ENCODE data around the gene ETV1. TPM values are rescaled to one million over a fixed set of nuclear protein-coding genes. Genes with fewer than 3 reads are reported as not detected.

Gene ETV1
- total and polyA plus RNA-seq, 4 donors, result 12.7 to 85.3 (median 45.1) TPM

DNA sequence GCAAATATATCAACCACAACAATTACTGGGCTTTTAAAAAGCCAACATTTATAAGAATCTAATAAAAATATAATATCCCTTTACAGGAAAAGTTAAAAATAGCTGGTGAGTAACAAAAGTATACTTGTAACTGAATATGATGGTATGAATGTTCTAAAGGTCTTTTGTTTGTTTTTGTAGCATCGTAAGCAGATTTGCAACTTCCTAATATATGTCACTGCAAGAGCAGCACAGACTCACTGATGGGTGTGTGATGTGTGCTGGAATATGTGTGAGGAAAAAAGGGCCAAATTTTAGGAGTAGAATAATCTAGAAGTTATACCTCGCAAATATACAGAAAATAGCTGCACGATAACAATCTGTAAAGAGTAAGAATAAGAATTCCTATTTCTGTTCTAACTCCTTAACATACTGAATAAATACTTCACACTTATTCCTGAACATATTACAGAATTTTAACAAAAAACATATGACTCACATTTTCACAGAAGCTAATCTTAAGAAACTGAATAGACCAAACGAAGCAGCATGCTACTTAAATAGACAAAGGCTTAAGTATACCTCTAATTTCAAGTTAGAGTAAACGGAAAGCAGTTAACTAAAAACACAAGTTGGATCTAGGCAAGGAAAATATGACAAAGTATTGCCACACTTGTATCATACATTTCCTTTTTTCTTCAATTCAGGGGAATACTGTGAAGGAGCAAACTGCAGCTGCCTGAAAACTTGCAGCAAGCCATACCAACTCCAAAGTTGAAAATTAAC lies 9.6 kb downstream of the ETV1 start:
- ATAC-seq (ENCODE audit: insufficient read depth, low FRiP score) (peak; percentile 39), DNase-seq (peak in 2 of 3 donors; percentile 68 to 80)
- Histone ChIP-seq H3K4me3 (no peak overlapping the region), H3K27ac (ENCODE audit: low read depth in 1 of 2, low read length in 1 of 2) (no peak overlapping the region), H3K36me3 (ENCODE audit: control insufficient read depth in 4 of 4, insufficient read depth in 4 of 4, low read length in 4 of 4) (peaks cover 0 to 19% (median 5%) of the 10 kb centered on the region in 4 donors), H3K9ac (ENCODE audit: insufficient read depth in 1 of 2, low read length in 2 of 2) (peak overlapping the region in 1 of 2 donors; percentile 50), H3K4me1 (ENCODE audit: control insufficient read depth in 5 of 5, insufficient read depth in 5 of 5, low read length in 5 of 5) (peaks cover 0 to 58% (median 7%) of the 10 kb centered on the region in 5 donors), H3K27me3 (ENCODE audit: control insufficient read depth in 3 of 3, insufficient read depth in 3 of 3, low read length in 2 of 3) (no peaks in the 10 kb centered on the region), H3K9me3 (ENCODE audit: control insufficient read depth in 4 of 4, insufficient read depth in 3 of 4, low read length in 3 of 4) (no peaks in the 10 kb centered on the region)
- TF ChIP-seq CTCF (IDR thresholded peaks at IDR 0.05; ENCODE audit: control extremely low read depth, extremely low read depth), result no peak
- 51 to 78% methylated on average over 5 of the region's 5 CpGs for WGBS, 2 donors

GRCh38 chr7:13976594-13976993 lies 12.9 kb downstream of the ETV1 start:
- DNase-seq (no peak), ATAC-seq (ENCODE audit: insufficient read depth, low FRiP score) (no peak)
- no peak overlapping the region for H3K4me3 ChIP-seq
- peaks cover 0 to 31% (median 7%) of the 10 kb centered on the region in 5 donors for H3K4me1 ChIP-seq (ENCODE audit: control insufficient read depth in 5 of 5, insufficient read depth in 5 of 5, low read length in 5 of 5)
- 87 to 89% methylated on average over 4 of the region's 4 CpGs for WGBS, 2 donors
- no peak overlapping the region for H3K27ac ChIP-seq (ENCODE audit: low read depth in 1 of 2, low read length in 1 of 2)
- H3K9ac ChIP-seq (ENCODE audit: insufficient read depth in 1 of 2, low read length in 2 of 2), result no peak overlapping the region
- peaks cover 1 to 21% (median 10%) of the 10 kb centered on the region in 4 donors for H3K36me3 ChIP-seq (ENCODE audit: control insufficient read depth in 4 of 4, insufficient read depth in 4 of 4, low read length in 4 of 4)
- H3K9me3 ChIP-seq (ENCODE audit: control insufficient read depth in 4 of 4, insufficient read depth in 3 of 4, low read length in 3 of 4), result no peaks in the 10 kb centered on the region
- H3K27me3 ChIP-seq (ENCODE audit: control insufficient read depth in 3 of 3, insufficient read depth in 3 of 3, low read length in 2 of 3), result no peaks in the 10 kb centered on the region
- TF ChIP-seq CTCF (IDR thresholded peaks at IDR 0.05; ENCODE audit: control extremely low read depth, extremely low read depth), result no peak

DNA sequence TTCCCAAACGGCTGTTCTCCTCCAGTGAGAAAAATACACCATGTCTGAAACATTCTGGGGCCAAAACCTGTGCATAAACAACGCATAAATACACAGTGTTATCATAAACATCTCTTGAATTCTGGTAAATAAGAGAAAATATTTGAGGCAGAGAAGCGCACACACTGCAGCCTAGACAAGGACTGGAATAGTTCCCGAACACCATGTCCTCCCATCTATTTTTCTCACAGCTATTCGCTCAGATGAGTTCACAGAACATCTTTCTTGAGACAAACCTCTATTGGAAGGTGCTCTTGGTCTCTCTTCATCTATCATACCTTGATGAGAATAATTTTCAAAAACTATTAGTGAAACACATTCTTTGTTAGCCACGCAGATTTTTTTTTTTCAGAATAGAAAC lies 24.4 kb downstream of the ETV1 start:
- no peak for TF ChIP-seq CTCF (IDR thresholded peaks at IDR 0.05; ENCODE audit: control extremely low read depth, extremely low read depth)
- H3K9me3 ChIP-seq (ENCODE audit: control insufficient read depth in 4 of 4, insufficient read depth in 3 of 4, low read length in 3 of 4), result no peaks in the 10 kb centered on the region
- peak in 2 of 3 donors; percentile 39 to 62 for DNase-seq
- 69 to 71% methylated on average over 6 of the region's 6 CpGs for WGBS, 2 donors
- H3K9ac ChIP-seq (ENCODE audit: insufficient read depth in 1 of 2, low read length in 2 of 2), result no peak overlapping the region
- H3K27ac ChIP-seq (ENCODE audit: low read depth in 1 of 2, low read length in 1 of 2), result no peak overlapping the region
- no peak overlapping the region for H3K4me3 ChIP-seq
- no peak for ATAC-seq (ENCODE audit: insufficient read depth, low FRiP score)
- no peaks in the 10 kb centered on the region for H3K27me3 ChIP-seq (ENCODE audit: control insufficient read depth in 3 of 3, insufficient read depth in 3 of 3, low read length in 2 of 3)
- H3K36me3 ChIP-seq (ENCODE audit: control insufficient read depth in 4 of 4, insufficient read depth in 4 of 4, low read length in 4 of 4), result peaks cover 0 to 4% (median 0%) of the 10 kb centered on the region in 4 donors
- peaks cover 0 to 6% (median 0%) of the 10 kb centered on the region in 5 donors for H3K4me1 ChIP-seq (ENCODE audit: control insufficient read depth in 5 of 5, insufficient read depth in 5 of 5, low read length in 5 of 5)
